HG03521 (cell line): Measurements from ENCODE around the gene SEC22B.
"Not testable (repeated sequence)": the region's sequence is repeated elsewhere in the genome, so short reads cannot be mapped to it uniquely, and the experiment has no call there.

ENCODE experiments used
- ATAC-seq: cut with Tn5 transposase; IDR thresholded peaks from one replicate; pipeline ENCODE4 v1.9.1; 2021; ENCODE audit warnings: mild to moderate bottlenecking, moderate library complexity; ENCODE audit not compliant: unreplicated experiment

SEC22B gene

DNA sequence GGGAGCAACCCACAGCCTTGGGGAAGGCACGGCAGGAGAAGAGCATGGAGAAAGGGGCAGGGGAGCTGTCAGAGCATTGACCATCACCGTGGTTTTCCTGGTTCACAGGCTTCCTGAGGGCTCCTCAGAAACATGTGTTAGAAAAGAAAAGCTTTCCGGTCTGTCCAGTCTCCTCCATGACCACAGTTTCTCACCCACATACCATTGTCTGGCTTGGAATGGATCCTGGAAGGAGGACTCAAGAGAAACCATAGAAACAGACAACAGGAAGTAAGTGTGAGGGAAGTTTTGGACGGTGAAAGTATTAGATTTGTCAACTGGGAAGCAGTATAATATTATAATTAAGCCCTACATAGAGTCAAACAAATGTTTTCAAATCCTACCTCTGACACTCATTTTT is 55.8 kb downstream of the SEC22B start:
- not testable (repeated sequence) for ATAC-seq

GRCh38 chr1:120117371-120118177 is 58.7 kb downstream of the SEC22B start:
- ATAC-seq = peak; percentile 37

DNA sequence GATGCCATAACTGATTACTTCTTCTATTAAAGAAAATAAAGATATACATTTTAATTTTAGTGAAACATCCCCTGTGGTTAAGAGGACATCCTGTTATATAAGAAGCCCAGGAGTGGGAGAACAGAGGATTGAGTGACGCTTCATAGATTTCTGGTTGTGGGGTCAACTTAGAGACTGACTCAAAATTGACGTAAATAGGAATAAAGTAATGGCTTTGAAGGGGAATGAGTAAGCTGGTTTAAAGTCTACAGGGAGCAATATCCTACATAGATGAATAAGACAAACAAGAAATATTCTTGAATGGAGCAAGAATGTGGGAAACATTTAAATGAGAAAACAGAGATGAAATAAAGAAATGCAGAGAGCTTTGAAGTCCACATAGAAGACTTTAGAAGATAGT is 60.2 kb downstream of the SEC22B start:
- ATAC-seq = not testable (repeated sequence)

DNA sequence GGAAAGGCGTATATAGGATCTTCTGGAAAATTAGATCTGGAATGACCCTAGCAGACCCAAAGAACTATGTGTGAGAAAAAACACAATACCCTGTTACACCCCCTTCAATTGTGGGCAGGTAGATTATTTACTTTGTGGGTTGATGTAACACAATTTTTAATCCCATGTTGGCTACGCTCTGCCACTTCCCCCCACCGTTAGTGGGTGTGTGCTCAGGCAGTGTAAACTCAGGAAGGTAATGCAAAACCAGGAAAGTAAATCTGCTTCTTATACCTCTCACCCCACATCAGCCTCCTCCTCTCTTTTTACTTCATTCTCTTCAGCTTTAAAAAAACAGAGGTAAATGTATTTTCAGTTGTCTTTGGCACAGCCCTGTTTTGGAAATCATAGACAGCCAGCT is 63.2 kb downstream of the SEC22B start:
- ATAC-seq = not testable (repeated sequence)

- not testable (repeated sequence) for ATAC-seq
These were observed 64.1 kb downstream of the SEC22B start for GRCh38 chr1:120112212-120112611.

DNA sequence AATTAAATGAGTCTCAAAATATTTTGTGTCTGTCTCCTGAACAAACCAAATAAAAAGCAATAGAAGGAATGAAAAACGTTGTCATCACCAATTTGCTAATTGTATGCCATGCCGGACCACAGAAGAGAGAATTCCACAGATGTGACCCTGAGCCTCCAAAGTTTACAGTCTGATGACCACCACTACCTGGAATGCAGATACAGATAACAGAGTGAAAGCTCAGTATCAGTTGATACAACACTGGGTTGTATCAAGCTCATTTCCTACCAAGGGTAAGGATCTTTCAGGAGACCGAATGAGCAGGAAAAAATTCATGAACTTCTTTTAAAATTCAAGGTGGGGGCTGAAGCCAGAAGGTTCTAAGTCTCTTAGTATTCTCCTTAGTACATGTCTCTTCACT is 64.5 kb downstream of the SEC22B start:
- ATAC-seq = not testable (repeated sequence)

DNA sequence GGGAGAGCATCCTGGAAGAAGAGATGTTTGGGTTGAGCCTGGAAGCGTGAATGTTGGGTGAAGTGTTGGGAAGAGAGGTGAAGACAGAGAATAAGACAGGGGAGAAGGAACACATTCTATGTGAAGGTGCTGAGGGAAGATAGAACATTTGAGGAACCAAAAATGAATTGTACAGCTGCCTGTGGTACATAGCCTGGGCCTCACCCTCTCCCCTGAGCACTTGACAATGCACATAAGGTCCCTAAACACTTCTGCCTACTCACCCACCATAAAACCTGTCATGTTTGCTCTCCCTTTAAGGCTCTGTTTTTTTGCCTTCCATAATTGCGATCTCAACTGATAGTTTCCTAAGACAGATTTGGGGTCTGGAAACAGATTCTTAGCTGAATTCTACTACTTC is 65.3 kb downstream of the SEC22B start:
- not testable (repeated sequence) for ATAC-seq

DNA sequence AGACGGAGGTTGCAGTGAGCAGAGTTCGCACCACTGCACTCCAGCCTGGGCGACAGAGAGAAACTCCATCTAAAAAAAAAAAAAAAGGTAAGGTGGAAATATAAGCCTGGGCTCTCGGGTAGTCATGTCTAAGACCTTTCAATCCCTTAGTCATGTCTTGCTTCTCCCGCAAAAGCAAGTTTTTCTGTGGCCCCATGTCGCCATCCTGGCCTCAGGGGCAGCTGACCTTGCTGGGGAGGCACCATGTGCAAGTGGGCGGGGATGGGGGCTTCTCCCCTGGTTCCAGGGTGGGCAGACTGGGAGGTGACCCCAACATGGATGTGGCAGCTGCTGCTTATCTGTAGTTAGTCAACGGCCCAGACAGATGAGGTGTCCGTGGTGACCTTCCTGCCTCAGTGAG is 66.7 kb downstream of the SEC22B start:
- ATAC-seq = not testable (repeated sequence)

DNA sequence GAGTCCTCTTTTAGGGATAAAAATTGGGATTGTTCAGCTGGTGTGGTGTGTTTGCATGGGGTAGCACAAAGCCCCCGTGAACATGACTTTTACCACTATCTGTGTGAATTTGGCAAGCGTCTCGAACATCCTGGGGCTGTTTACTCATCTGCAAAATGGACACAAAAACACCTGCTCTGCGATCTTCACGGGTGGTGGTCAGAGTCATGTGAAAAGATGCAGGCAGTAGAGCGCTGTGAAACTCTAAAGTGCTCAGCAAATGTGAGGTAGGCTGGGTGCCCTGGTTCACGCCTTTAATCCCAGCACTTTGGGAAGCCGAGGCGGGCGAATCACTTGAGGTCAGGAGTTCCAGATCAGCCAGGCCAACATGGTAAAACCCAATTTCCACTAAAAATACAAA is 67.1 kb downstream of the SEC22B start:
- ATAC-seq = not testable (repeated sequence)

DNA sequence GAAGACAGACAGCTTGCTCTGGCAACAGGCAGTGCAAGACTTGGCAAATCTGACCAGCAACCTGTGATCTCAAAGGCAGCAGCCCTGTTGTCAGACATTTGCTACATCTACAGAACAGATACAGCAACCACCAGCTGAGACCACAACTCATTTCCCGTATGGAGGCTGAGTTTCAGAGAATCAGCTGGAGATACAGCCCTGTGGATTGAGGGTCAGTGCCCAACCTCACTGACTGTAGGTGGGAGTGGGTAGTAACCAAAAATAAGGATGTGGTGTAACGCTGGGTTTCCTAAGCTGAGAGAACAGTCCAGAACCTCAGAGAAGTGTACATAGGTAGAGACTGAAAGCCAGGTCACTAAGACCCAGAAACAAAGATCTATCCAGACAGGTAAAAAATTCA is 71.0 kb downstream of the SEC22B start:
- ATAC-seq = not testable (repeated sequence)

GRCh38 chr1:120103768-120104167 is 72.6 kb downstream of the SEC22B start:
- not testable (repeated sequence) for ATAC-seq

GRCh38 chr1:120101593-120101992 is 74.7 kb downstream of the SEC22B start:
- ATAC-seq = not testable (repeated sequence)
